IPS DF 19.7 (cell line): Measurements from ENCODE around the gene DDAH2.
"Not testable (repeated sequence)": the region's sequence is repeated elsewhere in the genome, so short reads cannot be mapped to it uniquely, and the experiment has no call there.

Experiments used
- DNase-seq: peaks from one replicate; pipeline ENCODE4 v3.0.0-alpha.2; 2013; ENCODE audit warnings: low read depth, low spot score

Gene DDAH2

DNA sequence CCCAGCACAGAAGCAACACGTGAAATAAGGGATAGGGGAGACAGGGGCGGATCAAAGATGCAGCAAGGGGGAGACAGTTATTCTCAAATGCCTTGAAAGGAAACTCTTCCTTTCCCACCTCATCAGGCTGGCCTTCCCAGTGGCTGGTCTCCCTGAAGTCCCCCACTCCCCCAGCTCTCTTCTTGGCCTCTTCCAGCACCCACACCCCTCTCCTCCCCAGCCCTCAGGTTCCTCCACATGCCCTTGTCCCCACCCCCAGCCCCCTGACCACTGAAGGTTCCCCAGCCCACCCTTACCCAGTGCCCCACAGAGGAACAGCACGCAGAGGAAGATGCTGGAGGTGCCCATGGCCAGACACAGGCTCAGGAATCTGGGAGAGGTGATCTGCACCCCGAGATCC is 15.6 kb downstream of the DDAH2 start:
- DNase-seq = no peak

DNA sequence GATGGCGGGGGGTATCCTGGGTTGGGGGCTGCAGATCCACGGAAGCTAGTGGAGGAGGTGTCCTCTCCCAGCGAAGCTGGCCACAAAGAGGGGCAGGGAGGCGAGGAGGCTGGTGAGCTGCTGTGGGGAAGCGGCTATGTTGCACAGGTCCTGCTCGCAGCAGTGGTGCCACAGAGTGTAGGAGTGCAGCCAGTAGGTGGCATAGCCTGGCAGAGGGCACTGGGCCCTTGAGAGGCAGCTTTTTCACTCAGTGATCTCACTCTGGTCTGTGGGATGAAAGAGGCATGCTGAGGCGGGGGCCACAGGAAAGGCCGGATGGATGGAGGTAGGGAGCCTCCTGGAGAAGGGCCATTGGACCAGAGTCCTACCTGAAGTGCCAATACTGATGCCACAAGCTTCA is 16.8 kb downstream of the DDAH2 start:
- DNase-seq = no peak

DNA sequence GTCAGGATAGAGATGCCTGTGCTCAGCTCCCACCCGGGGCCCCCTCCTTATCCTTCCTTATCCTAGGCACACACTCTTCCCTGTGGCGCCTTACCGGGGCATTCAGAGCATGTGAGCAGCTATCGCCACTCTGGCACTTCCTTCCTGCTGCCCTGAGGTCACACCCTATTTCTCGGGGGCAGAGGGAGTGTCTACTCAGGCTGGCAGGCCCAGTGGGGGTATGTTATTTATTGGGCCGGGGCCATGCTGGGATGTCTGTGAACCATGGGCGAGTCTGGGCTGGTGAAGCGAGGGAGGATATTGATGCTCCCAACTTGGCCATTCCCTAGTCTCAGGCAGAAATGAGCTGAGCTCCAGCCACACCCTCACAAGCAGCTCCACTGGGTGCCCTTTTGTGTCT is 17.9 kb downstream of the DDAH2 start:
- DNase-seq = no peak

DNA sequence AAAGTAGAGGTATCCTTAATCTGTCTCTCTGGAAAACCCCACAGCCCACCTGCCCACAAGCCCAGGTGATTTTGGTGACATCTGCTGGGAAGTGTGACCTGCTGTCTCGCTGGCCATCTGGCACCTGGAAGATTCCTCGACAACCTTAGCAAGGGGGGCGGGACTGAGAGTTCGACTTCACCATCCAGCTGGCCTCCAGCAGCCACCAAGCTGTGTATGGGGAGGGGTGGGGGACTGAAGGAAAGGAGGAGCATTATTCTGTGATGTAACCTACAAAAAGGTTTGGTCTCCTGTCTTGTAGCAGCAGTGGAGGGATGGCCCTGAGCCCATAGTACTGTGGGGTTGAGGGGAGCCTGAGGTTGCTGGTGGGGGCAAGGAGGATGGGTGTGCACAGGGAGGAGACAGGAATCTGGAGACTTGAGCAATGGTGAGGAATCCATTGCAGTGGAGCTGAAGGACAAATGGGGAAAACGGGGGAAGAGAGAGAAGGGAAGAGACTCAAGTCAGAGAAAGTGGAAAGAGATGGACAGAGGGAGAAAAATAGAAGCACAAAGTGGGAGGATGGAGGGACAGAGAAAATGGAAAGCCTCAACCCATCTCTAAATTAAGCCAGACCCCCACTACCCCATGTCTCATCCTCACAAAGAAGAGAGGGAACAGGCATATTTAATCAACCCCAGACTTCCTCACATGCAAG is 18.4 kb downstream of the DDAH2 start:
- no peak for DNase-seq

DNA sequence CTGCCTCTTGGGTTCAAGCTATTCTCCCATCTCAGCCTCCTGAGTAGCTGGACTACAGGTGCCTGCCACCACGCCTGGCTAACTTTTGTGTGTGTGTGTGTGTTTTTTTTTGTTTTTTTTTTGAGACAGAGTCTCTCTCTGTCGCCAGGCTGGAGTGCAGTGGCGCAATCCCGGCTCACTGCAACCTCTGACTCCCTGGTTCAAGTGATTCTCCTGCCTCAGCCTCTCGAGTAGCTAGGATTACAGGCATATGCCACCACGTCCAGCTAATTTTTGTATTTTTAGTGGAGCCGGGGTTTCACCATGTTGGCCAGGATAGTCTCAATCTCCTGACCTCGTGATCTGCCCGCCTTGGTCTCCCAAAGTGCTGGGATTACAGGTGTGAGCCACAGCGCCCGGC is 19.9 kb downstream of the DDAH2 start:
- not testable (repeated sequence) for DNase-seq

DNA sequence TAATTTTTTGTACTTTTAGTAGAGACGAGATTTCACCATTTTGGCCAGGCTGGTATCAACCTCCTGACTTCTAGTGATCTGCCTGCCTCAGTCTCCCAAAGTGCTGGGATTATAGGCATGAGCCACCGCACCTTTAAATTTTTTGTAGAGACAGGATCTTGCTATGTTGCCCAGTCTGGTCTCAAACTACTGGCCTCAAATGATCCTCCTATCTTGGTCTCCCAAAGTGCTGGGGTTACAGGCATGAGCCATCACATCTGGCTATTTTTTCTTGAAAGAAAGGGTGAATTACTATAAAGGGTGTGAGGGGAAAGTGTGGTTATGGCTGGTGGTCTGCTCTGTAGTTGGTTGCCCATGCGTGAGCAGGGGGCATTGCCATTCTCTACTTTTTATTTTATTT is 20.9 kb downstream of the DDAH2 start:
- DNase-seq = no peak

DNA sequence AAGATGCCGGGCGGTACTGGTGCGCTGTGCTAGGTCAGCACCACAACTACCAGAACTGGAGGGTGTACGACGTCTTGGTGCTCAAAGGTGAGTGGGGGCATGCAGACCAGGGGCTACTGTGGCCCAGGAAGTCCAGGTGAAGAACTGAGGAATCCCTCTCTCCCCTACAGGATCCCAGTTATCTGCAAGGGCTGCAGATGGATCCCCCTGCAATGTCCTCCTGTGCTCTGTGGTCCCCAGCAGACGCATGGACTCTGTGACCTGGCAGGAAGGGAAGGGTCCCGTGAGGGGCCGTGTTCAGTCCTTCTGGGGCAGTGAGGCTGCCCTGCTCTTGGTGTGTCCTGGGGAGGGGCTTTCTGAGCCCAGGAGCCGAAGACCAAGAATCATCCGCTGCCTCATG is 21.4 kb downstream of the DDAH2 start:
- no peak for DNase-seq

DNA sequence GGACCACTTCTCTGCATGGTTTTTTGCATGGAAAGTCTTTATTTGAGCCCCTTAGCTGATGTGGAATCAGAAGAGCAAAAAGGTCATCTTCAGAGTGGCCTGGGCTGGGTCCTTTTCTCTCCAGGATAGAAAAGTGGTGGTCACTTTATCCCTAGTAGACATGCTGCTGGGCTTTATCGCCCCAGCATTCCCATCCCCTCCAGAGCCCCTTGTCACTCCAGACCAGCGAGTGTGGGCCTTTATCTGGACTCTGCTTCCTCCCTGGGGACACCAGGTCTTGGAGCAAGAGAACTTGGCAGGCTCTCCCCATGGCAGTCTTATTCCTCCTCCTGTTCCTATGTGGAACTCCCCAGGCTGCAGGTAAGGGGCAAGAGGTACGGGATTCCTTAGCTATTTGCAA is 22.5 kb downstream of the DDAH2 start, which contains the start of gene LY6G6F:
LY6G6F (plus strand) TSS at position 268 of the 400 bp plus-strand sequence; CDS start at position 309, 41 bp downstream.
- no peak for DNase-seq

DNA sequence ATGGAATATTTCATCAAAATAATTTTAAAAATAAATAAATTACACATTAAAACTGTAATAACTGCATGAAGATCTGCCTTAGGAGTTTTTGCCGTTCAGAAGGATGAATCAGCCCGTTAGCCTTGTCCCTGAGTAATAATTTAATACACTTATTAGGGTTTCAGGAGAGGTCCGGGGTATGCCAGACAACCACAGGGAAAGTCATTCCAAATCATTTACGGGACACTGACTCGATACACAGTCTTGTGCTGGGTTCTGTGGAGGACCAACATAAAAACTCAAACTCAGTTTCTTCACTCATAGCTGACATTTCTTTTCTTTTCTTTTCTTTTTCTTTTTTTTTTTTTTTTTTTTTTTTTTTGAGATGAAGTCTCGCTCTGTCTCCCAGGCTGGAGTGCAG is 23.2 kb downstream of the DDAH2 start:
- DNase-seq = no peak

DNA sequence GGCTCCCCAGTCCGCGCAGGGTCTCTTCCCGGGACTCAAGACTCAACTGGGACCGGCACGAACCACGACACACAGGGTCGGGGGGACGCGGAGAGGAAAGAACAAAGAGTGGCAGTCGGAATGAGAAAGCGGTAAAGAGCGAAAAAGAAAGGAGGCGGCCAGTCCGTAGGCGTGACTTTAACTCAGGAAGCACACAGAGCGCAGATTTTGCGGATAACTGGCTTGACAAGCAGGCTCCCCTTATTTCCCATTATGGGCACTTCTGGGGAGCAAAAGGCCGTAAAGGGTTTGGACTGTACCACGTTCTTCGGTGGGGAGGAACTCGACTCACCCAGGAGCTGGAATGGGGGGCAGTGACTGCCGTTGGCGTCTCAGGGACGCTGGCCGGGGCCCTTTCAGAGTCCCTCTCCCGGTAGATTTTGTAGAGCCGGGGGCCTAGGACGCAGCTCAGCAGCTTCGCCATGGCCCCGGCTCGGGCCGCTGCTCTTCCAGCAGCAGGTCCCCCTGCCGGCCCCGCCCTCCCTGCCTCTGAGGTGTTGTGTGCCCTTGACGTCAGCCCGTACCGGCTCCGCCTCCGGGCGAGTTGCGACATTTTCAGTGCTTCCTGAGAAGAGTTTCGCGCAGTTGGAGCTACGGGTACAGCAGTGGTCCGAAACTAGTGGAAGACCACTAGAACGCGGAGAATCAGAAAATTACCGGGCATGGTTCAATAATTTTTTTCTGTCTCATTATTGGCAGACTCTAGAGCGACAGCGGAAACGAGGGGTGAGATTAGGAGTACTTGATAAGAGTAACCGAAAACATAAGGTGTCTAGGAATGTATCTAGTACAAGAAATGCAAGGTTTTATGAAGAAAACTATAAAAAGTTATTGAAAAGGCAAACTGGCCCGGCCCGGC is 26.0 kb downstream of the DDAH2 start, which contains the start of gene ABHD16A:
ABHD16A (minus strand) TSS at position 506 of the 898 bp plus-strand sequence; CDS start at position 463, 43 bp downstream.
- peak; percentile 95 for DNase-seq

DNA sequence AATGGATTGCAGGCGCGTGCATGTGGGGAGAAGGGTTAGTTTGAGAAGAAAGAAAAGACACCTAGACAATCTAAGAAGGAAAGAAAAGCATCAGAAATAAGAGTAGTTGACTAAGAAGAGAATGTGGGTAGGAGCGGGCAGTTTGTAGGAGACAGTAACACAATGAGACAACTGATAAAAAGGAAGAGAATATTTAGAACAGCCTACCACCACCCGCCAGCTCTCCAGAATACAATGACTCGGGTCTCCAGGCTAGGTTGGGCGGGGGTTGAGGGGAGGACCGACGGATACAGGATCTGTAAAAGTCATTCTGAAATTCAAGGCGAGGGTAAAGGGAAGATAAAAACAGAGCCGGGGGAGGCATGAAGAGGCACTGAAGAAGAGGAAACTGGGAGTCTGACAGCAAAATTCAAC is 26.7 kb downstream of the DDAH2 start:
- DNase-seq = no peak

DNA sequence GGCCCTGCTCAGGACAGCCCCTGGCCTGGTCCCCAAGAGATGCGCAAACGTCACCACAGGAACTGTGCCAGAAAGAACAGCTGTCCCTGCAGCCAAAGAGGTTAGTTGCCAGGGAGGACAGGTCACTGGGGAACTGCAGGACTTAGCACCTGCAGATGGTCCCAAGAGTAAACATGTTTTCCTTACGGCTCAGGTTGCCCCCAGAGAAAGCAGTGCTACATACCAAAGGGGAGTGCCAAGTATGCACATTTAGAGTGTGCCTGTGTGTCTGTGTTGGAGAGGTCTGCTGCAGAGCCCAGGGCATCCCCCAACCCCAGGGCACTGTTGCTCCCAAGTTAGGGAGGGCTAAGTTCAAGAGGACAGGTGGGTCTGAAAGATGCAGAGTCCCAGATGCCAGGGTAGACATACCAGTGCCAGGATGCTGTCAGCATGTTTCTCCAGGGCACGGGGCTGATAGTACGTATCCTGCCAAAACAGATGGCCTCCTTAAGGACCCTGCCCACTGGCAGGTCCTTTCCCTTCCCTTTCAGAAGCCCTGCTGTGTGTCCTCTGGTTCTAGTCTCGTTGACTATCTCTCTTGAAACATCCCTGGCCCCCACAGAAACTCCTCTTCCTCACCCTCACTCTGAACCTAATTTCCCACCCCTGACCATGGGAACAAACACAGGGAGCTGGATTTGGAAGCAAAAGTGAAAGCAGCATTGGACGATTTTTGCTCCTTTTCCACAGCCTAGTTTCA is 27.3 kb downstream of the DDAH2 start:
- DNase-seq = no peak

DNA sequence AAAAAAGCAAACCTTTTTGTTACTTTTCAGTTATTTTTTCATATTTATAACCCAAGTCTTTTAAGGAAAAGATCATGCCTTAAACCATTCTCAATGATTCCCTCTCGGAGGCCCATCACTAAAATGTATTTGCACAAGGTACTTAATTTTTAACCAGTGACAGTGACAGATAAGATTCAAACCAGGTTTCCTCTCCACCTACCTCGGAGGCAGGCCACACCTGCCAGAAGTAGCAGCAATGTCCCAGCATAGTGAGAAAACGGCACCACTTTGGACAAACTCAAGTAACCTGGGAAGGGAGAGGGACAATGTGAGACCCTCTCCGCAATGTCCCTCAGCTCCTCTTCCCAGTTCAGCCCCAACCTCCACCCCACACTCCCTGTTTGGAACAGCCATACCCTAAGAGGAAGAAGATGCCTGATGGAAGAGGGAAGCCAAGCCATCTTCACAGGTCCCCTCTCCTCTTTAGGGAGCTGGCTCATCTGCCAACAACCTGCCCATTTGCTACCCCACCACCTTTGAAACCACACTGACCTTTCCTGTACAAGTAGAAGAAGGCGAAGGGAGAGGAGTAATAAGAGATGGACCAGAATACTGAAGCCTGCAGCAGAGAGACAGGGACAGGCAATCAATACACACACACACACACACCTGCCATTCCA is 28.2 kb downstream of the DDAH2 start:
- DNase-seq = no peak

DNA sequence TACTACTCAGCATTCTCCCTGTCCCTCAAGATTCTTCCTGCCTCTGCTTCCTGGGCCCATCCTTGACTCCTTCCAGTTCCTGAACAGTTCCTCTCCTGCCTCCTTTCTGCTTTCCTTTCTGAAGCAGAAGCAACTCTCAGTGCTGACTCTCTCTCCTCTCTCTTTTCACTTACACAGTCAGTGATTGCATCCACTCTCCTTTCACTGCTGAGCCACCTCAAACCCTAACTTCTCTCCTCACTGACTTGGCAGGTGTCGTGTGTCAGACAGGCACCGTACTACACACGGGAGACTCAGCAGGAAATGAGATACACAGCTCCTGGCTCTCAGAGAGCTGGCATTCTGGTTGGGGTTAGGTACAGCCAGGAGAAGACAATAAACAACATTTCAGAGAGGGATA is 31.5 kb downstream of the DDAH2 start:
- DNase-seq = no peak

DNA sequence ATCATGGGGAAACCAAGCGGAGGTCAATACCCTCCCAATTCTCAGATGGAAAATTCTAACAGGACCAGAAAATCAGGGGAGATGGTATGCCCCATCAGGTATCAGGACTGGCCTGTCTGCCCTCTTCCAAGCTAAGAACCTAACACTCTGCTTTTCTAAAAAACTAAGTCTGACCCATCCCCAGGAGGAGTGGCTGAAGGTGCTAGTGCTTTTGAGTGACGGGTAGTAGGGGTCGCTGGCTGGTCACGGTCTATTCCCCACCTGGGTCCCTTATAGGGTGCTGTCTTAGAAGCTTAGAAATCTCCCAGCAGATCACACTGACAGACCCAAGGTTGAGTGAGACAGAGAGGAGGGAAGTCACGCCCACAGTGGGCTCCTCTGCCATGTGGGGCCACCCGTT is 35.6 kb downstream of the DDAH2 start:
- no peak for DNase-seq

DNA sequence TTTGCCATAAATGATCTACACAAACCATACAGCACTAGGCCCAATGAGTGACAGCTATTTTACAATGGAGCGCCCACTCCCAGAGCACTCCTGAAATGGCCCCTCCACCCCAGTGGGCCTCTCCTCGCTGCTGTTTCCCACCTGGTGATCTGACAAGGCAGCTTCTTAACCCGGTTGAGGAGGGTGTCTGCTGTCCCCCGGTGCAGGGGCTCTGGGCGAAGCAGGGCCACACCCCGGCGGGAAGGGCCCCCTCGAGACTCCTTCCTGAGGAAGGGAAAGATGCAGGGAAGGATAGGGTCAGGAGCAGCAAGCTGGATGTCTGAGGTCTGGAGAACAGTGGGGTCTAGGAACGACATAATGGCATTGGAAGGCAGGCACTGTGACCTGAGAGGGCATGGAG is 36.2 kb downstream of the DDAH2 start:
- no peak for DNase-seq

DNA sequence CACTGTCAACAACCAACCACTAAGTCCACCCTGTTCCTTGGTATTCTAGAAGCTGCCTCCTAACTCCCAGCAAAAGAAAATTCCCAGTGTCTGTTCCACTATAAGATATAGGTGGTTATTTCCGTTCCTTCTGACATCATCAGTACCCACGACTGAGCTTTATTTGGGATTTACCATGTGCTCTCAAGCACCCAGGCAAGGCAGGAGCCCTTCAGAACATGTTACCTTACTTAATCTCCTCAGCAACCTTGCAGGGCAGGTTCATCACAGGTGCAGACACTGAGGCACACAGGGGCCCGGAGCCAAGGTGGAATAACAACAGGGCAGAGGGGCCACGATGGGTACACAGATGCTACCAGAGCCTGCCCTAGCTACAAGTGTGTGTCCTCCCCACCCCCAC is 36.7 kb downstream of the DDAH2 start:
- no peak for DNase-seq

DNA sequence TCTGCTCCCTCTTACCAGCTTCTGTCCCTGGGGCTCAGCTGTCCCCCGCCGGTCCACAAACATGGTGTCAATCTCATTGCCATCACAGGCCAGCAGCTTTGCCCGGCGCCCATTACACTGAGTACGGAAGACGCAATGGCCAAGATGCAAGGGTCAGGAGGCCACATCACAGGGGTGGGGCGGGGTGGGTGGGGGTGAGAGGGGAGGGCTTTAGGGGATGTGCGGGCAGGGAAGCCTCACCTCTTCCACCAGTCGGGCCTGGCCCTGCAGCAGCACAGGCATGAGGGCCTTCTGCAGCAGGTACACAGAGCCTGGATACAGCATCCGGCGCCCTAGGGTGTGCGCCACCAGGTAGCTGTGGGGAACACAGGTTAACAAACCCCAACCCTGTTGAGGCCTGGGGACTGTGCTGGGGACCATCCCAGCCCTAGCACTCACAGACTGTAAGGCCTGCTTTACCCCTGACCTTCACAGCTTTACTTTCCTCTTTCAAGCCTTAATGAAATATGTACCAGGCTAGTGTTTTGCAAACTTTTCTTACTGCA is 37.5 kb downstream of the DDAH2 start:
- DNase-seq = no peak

DNA sequence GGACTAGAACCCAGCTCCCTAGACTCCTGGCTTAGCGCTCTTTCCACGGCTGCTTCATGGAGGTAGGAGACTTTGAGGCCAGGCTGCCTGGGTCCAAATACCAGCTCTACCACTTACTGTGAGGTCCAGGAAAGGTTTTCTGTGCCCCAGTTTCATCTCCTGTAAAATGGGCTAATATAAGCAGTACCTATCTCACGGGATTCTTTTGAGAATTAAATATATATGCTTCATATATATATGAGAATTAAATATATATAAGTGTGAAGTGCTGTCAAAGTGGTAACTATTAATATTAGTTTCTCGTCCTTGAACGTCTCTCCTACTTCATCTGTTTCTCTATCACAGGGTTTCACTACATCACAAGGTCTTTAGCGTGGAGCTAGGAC is 38.0 kb downstream of the DDAH2 start:
- DNase-seq = no peak

DNA sequence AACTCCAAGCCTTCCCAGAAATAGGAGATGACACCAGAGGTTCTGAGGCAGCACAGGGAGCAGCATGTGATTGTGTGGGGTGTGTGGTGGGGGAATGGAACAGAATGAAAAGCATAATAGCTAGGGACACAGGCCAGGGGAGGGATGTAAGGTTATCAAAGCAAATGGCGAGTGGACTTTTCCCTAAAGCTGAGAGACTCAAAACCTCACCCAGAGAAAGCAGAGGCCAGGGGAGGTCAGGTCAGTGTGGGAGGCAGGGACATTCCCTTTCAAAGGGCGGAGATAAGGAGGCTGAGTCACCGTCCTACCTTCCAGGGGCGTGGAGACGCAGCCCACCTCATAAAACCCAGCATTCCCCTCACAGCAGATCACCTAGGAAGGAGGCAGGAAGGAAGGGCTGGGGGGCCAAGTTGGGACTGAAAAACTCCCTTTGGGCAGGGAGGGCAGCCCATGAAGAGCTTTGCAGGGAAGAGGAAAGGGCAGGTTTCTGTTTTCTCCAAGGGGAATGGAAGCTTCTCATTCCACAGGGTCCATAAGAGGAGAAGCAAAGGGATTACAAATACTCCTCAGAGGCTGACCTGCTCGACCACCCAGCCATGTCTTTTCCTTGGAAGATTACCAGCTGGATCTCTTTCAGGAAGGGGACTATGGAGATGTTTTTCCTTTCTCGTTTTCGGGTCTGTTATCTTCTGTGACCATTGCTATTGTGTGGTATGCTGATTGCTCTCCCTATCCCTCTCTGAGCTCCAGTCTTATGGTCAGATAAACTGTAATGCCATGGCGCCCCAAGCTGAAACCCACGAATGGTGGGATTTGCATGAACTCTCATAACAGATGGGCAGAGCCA is 38.6 kb downstream of the DDAH2 start:
- DNase-seq = no peak
